HG02981 (cell line): Measurements from ENCODE around the gene EMX2.
"Not testable (repeated sequence)": the region's sequence is repeated elsewhere in the genome, so short reads cannot be mapped to it uniquely, and the experiment has no call there.

ENCODE experiments used
- ATAC-seq: cut with Tn5 transposase; IDR thresholded peaks from one replicate; pipeline ENCODE4 v1.9.1; 2021; ENCODE audit warnings: mild to moderate bottlenecking, moderate library complexity; ENCODE audit not compliant: unreplicated experiment

EMX2 gene

GRCh38 chr10:117555017-117555416, 12.5 kb downstream of the EMX2 start:
- ATAC-seq = no peak

DNA sequence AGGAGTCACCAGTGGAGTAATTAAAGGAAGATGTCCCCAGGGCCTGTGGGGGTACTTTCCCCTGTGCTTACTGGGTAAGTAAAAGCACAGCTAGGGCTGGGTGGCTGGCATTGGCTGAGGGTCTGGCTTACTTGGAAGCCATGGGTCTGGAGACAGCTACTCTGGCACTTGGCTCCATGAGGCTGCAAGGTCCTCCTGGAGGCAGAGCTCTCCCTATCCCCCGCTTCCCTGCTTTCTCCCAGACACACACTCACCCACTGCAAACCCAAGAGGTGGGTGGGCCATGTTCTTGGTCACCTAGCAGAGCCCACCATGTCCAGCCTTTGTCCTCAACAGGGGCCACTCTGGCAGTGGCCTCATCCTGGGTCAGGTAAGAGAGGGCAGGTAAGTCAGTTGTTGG, 13.3 kb downstream of the EMX2 start:
- ATAC-seq = no peak

DNA sequence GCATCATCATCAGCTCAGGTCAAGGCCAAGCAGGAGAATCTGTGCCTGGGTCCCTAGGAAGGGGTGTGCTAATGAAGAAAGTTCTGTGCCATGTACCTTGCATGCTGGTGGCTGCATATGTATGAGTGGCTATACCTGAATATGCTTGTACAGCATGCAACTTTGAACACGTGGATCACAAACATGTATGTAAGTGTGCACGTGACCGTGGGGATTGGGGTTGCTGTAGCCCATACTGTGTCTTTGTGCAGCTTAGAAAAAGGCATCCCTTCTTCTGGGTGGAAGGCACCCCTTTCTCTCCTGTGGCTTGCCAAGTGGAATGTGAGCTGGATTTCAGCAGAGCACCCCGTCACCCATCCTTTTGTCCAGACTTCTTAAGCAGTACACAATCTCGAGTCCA, 13.8 kb downstream of the EMX2 start:
- ATAC-seq = no peak

DNA sequence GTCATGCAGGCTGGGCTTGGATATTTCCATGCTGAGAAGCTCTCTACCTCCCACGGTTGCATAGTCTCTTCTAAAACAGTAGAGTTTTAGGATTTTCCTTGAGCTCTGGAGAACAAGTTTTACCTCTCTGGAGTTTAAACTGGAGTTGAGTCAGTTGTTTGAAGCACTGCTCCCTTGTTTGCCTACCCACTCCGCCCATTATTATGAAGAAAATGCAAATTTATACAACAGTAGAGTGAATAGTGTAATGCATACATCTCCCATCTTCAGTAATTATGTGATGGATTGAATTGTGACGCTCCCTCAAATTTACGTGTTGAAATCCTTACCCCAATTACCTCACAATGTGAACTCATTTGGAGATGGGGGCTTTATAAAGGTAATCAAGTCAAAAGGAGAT, 17.2 kb downstream of the EMX2 start:
- no peak for ATAC-seq

- ATAC-seq = no peak
These were observed 18.4 kb downstream of the EMX2 start for GRCh38 chr10:117560942-117561341.

- no peak for ATAC-seq
These were observed 19.7 kb downstream of the EMX2 start for GRCh38 chr10:117562220-117562619.

DNA sequence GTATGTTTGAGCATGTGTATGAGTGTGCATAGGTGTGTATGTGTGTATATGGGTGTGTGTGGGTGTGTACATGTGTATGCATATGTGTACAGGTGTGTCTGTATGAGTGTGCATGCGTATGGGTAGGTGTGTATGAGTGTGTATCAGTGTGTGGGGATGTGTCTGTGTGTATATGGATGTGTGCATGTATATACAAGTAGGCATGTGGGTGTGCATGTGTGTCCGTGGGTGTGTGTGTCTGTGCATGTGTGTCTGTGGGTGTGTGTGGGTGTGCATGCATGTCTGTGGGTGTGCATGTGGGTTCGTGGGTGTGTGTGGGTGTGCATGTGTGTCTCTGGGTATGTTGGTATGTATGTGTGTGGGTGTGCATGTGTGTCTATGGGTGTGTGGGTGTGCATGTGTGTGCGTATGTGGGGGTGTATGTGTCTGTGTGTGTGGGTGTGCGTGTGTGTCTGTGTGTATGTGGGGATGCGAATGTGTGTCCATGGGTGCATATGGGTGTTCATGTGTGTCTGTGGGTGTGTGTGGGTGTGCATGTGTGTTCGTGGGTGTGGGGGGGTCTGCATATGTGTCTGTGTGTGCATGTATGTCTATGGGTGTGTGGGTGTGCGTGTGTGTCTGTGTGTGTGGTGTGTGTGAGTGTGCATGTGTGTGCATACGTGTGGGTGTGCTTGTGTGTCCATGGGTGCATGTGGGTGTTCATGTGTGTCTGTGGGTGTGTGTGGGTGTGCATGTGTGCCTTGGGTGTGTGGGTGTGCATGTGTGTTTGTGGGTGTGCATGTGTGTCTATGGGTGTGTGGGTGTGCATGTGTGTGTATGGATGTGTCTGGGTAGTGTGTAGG, 20.6 kb downstream of the EMX2 start:
- no peak for ATAC-seq

DNA sequence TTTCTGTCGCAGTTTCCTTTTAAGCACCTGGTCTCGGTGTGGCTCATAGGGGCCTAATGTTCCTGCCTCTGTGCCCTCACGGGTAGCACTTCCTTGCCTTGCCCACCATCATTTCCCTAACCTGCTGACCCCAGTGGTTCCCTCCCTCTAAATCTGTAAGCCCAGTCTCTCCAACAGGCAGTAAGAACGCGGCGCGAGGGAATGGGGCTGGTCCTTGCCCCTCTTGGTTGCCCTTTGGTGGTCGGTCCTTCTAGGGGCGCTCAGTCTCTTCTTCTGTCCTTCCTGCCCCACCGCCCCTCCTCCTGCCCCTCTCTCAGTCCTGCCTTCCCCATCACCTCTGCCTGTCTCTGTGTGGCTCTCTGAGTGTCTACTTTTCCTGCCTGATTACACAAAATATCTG, 21.2 kb downstream of the EMX2 start:
- no peak for ATAC-seq

DNA sequence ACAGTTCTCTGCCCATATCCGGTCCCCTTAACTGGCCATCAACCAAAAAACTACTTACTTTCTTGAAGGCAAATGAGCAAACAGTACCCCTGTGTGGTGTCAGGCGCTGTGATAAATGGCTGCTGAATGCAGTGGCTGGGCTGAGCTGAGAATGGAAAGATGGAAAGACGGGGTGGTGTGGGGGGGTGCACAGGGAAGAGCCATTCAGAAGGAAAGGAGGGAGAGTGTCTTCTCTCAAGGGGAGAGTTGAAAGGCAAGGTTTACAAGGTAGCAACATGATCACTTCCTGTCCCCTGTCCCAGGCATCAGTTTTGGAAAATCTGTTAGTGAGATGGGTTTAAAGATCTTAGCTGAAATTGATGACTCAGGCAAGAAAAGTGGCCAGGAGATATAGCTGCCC, 22.5 kb downstream of the EMX2 start:
- no peak for ATAC-seq

DNA sequence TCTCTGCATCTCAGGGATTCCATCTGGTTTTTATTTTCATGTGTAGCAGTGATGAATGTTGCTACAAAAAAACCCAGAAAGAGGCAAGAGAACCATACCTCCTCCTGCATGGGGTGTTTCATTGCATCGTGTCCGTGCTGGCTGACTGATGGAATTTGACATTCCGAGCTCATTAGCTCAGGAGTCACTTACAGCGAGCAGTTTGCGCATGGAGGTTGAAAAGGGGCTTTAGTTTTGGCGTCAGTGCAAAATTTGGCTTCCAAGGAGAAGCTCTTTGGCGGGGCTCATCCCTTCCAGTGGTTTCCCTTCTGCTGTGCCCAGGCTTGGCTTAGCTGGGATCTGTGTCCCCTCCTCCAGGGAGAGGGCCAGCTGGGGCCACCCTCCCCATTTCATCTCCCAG, 25.8 kb downstream of the EMX2 start:
- ATAC-seq = no peak

- ATAC-seq = no peak
These were observed 27.3 kb downstream of the EMX2 start for GRCh38 chr10:117569610-117570390.

DNA sequence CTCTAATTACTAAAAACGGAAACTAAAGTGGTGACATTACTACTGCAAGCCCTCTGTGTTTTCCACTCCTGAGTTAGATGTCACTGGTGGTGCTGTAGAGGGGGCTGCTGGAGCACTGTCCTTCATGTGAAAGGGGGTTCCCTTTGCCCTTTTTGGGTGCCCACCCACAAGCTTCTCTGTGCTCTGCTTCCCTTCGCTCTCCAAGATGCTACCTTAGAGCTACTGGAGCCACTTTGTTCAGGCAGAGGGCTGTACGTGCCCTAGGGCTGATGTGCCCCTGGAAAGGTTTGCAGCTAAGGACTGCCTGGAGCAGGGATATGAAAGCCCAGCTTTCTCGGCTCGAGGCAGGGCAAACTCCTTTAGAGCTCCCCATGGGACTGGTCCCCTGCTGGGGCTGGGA, 28.3 kb downstream of the EMX2 start:
- no peak for ATAC-seq

DNA sequence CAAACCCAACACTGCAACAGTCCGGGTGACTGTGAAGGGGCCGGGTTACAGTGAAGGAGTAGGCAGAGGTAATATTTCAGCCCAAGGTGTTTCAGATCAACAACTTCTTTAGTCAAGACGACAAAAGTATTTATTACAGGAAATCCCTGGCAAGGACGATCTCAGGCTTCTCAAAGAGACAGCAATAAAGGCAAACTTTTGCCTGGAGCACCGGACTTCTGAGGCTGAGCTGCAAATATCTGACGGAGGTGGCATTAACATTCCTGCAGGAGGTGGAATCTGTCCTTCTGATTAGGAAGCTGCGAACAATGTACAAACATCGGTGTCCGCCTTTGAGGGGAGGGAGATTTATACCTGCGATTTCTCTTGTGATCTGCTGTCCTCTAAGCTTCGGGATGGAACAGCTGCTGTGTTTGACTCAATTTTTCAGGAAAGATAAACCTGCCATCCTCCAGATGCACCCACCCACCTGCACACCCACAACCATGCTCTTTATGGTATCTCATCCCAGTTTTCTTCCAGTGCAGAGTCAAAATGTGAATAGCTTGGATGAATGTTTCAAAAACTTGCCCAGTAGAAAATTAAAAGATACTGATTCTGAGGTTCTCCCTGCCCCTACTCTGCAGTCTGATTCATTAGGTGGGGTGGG, 32.1 kb downstream of the EMX2 start:
- no peak for ATAC-seq

DNA sequence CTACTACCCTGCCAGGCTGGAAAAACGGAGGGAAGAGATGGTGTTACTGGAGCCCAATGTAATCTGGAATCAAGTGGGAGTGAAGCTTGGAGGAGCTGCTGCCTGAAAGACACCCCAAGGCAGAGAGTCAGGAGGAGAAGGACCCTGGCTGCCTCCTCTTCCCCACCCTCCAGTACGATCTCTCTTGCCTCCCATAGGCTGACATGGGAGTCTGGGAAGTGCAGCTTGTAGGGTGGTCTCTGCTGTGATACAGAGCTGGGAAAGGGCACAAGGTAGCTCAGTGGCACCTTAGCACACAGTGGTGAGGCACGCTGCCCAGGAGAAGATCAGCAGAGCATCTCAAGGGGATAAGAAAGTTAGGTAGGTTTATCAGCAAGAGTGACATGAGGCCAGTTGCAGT, 35.9 kb downstream of the EMX2 start:
- ATAC-seq = no peak

GRCh38 chr10:117578999-117579590, 36.5 kb downstream of the EMX2 start:
- ATAC-seq = no peak

DNA sequence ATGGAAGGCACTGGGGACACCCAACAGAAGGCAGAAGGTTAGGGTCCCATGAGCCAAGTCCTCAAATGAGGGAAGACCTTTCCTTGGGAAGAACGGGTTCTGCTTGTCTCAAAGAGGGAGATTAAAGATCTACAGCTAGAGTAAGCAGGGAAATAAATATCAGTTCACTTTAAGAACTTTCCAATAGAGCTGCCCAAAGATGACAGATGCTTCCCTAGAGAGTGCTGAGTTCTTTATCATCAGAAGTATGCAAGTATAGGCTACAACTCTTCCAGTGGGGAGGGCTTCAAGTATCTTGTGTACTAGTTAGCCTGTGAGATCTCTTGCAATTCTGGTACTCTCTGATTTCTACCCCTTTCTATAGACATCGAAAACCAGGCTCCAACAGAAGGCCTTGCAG, 39.4 kb downstream of the EMX2 start:
- no peak for ATAC-seq

- not testable (repeated sequence) for ATAC-seq
These were observed 42.3 kb downstream of the EMX2 start for GRCh38 chr10:117584831-117585230.

DNA sequence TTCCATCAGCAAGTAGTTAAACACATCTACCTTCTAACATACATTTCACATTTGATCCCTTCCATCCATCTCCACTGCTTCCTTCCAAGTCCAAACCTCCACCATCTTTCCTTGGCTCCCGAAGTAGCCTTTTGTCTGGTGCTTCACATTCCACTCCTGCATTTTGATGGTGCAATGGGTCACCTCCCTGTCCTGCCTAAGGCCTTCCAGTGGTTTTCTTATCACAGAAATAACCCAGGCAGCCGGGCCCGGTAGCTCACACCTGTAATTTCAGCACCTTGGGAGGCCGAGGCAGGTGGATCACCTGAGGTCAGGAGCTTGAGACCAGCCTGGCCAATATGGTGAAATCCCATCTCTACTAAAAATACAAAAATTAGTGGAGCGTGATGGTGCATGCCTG, 44.5 kb downstream of the EMX2 start:
- ATAC-seq = no peak

- ATAC-seq = no peak
These were observed 47.7 kb downstream of the EMX2 start for GRCh38 chr10:117590101-117590875.

- no peak for ATAC-seq
These were observed 48.5 kb downstream of the EMX2 start for GRCh38 chr10:117591043-117591442.

DNA sequence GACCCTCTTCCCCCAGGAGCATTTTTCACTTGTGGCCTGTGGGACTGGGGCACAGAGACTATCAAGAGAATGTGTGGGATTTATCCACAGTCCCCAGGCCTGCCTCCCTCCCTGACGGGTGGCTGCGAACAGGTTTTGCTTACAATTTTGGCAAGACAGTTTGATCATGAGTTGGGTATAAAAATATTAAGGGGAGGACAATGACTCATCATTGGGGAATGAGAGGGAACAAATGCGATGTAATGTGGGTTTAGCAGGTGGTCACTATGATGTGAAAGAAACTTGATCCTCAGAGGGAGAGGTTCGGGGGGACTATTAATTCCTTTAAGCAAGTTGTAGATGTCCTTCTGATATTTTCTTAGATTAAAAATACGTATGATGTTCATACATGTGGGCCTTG, 52.2 kb downstream of the EMX2 start:
- no peak for ATAC-seq
